HepG2 (cell line): ENCODE measurements around the gene BOLA3. TPM values are rescaled to one million over a fixed set of nuclear protein-coding genes. Genes with fewer than 3 reads are reported as not detected.

Experiments
- PHF8 ChIP-seq: sonication (generic); formaldehyde crosslinking; IDR thresholded peaks from 2 replicates; pipeline ENCODE4 v1.5.0; 2020; ENCODE audit warnings: missing genetic modification reagents
- RFXAP ChIP-seq: sonication (generic); formaldehyde crosslinking; IDR thresholded peaks from 2 replicates; pipeline ENCODE4 v1.4.0; 2020; ENCODE audit warnings: missing genetic modification reagents, borderline replicate concordance
- SRSF9 ChIP-seq: fragments of 200-400 bp; formaldehyde crosslinking; IDR thresholded peaks from 2 replicates; pipeline ENCODE4 v1.6.1; 2018; ENCODE audit warnings: borderline replicate concordance, mild to moderate bottlenecking, low read depth, low read length; ENCODE audit not compliant: insufficient read depth, poor library complexity, severe bottlenecking
- ZNF20 ChIP-seq: sonication (generic); formaldehyde crosslinking; IDR thresholded peaks from 2 replicates; pipeline ENCODE4 v1.4.0; 2020; ENCODE audit warnings: mild to moderate bottlenecking, moderate library complexity, missing genetic modification reagents
- ZNF816 ChIP-seq: sonication (generic); formaldehyde crosslinking; IDR thresholded peaks from 2 replicates; pipeline ENCODE4 v1.8.0; 2022; ENCODE audit warnings: missing genetic modification reagents, mild to moderate bottlenecking, borderline replicate concordance
- polyA plus RNA-seq, 8 experiments: library from polyadenylated mRNA; depleted of rRNA in 3 of 8; stranded (reverse) in 7 of 8; unstranded in 1 of 8; fragments of >200 nt; fragmentation: Illumina TruSeq in 4 of 8; extraction: Trizol in 4 of 8; gene quantifications; 2 replicates each; pipeline versions ENCODE4 v1.2.1 to v1.2.3, GENCODE V29; 2011 to 2016; ENCODE audit warnings: low read depth in 4 of 8, missing spikeins in 1 of 8, mixed read lengths in 1 of 8; ENCODE audit not compliant: insufficient read depth in 1 of 8
- total RNA-seq, 5 experiments: library from RNA; depleted of rRNA; stranded (reverse); fragments of >200 nt; fragmentation: Illumina TruSeq; extraction: Trizol; gene quantifications; 2 replicates each; pipeline ENCODE4 v1.2.3, GENCODE V29; 2016; ENCODE audit warnings: low read depth in 1 of 5
- TF ChIP-seq, protein P1 (sequence below): sonication (generic); formaldehyde crosslinking; IDR thresholded peaks from 2 replicates; pipeline ENCODE4 v1.4.0; 2020; ENCODE audit warnings: missing genetic modification reagents
- TF ChIP-seq, protein P2 (sequence below): sonication (generic); formaldehyde crosslinking; IDR thresholded peaks from 2 replicates; pipeline ENCODE4 v1.4.0; 2020; ENCODE audit warnings: missing genetic modification reagents
- TF ChIP-seq, protein P3 (sequence below): sonication (generic); formaldehyde crosslinking; IDR thresholded peaks from 2 replicates; pipeline ENCODE4 v1.5.0; 2020; ENCODE audit warnings: missing genetic modification reagents, mild to moderate bottlenecking, borderline replicate concordance
- TF ChIP-seq, protein P4 (sequence below), 2 experiments: IDR thresholded peaks; 2 replicates each; pipeline ENCODE4 v1.6.1; 2011 to 2012; ENCODE audit warnings: low read length in 2 of 2, borderline replicate concordance in 1 of 2, low read depth in 1 of 2, mild to moderate bottlenecking in 1 of 2, moderate library complexity in 1 of 2

Gene BOLA3
- total and polyA plus RNA-seq, 2 of the 13 experiments (the other 11 are each of a cell fraction or from before 2014, with no cell fraction given): 89.7 to 170 TPM

DNA sequence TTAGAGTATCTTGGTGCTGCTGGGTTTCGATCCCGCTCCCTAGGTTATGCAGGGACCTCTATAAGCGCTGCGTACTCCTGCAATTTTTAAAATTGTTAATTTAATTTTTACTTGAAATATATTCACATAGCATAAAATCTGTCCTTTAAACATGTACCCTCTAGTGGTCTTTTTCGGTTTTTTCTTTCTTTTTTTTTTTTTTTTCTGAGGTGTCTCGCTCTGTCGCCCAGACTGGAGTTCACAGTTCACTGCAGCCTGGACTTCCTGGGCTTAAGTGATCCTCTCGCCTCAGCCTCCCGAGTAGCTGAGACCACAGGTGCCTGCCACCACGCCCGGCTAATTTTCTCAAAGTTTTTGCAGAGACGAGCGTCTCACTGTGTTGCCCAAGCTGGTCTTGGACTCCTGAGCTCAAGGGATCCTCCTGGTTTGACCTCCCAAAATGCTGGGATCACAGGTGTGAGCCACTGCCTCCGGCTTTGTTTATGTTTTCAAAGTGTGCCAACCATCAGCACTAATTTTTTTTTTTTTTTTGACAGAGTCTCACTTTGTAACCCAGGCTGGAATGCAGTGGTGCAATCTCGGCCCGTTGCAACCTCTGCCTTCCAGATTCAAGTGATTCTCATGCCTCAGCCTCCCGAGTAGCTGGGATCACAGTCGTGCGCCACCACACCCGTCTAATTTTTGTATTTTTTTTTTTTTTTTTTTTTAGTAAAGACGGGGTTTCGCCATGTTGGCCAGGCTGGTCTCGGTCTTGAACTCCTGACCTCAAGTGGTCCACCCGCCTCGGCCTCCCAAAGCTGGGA, 31.6 kb upstream of the BOLA3 start (continued):
- TF ChIP-seq, protein P1, sequence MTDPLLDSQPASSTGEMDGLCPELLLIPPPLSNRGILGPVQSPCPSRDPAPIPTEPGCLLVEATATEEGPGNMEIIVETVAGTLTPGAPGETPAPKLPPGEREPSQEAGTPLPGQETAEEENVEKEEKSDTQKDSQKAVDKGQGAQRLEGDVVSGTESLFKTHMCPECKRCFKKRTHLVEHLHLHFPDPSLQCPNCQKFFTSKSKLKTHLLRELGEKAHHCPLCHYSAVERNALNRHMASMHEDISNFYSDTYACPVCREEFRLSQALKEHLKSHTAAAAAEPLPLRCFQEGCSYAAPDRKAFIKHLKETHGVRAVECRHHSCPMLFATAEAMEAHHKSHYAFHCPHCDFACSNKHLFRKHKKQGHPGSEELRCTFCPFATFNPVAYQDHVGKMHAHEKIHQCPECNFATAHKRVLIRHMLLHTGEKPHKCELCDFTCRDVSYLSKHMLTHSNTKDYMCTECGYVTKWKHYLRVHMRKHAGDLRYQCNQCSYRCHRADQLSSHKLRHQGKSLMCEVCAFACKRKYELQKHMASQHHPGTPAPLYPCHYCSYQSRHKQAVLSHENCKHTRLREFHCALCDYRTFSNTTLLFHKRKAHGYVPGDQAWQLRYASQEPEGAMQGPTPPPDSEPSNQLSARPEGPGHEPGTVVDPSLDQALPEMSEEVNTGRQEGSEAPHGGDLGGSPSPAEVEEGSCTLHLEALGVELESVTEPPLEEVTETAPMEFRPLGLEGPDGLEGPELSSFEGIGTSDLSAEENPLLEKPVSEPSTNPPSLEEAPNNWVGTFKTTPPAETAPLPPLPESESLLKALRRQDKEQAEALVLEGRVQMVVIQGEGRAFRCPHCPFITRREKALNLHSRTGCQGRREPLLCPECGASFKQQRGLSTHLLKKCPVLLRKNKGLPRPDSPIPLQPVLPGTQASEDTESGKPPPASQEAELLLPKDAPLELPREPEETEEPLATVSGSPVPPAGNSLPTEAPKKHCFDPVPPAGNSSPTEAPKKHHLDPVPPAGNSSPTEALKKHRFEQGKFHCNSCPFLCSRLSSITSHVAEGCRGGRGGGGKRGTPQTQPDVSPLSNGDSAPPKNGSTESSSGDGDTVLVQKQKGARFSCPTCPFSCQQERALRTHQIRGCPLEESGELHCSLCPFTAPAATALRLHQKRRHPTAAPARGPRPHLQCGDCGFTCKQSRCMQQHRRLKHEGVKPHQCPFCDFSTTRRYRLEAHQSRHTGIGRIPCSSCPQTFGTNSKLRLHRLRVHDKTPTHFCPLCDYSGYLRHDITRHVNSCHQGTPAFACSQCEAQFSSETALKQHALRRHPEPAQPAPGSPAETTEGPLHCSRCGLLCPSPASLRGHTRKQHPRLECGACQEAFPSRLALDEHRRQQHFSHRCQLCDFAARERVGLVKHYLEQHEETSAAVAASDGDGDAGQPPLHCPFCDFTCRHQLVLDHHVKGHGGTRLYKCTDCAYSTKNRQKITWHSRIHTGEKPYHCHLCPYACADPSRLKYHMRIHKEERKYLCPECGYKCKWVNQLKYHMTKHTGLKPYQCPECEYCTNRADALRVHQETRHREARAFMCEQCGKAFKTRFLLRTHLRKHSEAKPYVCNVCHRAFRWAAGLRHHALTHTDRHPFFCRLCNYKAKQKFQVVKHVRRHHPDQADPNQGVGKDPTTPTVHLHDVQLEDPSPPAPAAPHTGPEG (CRISPR knock-in tag): peak; percentile 70; the same call in 1 of the 2 replicates
- TF ChIP-seq, protein P2, sequence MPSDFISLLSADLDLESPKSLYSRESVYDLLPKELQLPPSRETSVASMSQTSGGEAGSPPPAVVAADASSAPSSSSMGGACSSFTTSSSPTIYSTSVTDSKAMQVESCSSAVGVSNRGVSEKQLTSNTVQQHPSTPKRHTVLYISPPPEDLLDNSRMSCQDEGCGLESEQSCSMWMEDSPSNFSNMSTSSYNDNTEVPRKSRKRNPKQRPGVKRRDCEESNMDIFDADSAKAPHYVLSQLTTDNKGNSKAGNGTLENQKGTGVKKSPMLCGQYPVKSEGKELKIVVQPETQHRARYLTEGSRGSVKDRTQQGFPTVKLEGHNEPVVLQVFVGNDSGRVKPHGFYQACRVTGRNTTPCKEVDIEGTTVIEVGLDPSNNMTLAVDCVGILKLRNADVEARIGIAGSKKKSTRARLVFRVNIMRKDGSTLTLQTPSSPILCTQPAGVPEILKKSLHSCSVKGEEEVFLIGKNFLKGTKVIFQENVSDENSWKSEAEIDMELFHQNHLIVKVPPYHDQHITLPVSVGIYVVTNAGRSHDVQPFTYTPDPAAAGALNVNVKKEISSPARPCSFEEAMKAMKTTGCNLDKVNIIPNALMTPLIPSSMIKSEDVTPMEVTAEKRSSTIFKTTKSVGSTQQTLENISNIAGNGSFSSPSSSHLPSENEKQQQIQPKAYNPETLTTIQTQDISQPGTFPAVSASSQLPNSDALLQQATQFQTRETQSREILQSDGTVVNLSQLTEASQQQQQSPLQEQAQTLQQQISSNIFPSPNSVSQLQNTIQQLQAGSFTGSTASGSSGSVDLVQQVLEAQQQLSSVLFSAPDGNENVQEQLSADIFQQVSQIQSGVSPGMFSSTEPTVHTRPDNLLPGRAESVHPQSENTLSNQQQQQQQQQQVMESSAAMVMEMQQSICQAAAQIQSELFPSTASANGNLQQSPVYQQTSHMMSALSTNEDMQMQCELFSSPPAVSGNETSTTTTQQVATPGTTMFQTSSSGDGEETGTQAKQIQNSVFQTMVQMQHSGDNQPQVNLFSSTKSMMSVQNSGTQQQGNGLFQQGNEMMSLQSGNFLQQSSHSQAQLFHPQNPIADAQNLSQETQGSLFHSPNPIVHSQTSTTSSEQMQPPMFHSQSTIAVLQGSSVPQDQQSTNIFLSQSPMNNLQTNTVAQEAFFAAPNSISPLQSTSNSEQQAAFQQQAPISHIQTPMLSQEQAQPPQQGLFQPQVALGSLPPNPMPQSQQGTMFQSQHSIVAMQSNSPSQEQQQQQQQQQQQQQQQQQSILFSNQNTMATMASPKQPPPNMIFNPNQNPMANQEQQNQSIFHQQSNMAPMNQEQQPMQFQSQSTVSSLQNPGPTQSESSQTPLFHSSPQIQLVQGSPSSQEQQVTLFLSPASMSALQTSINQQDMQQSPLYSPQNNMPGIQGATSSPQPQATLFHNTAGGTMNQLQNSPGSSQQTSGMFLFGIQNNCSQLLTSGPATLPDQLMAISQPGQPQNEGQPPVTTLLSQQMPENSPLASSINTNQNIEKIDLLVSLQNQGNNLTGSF (CRISPR knock-in tag): no peak
- TF ChIP-seq SRSF9 (no peak), ZNF20 (CRISPR knock-in tag) (0 out of 2 replicates have a peak, but pooled peaks have one; percentile 22), RFXAP (peak; percentile 19; the same call in 1 of the 2 replicates), PHF8 (CRISPR knock-in tag) (no peak), ZNF816 (CRISPR knock-in tag) (peak; percentile 46; the same call in 1 of the 2 replicates)
- TF ChIP-seq, protein P3, sequence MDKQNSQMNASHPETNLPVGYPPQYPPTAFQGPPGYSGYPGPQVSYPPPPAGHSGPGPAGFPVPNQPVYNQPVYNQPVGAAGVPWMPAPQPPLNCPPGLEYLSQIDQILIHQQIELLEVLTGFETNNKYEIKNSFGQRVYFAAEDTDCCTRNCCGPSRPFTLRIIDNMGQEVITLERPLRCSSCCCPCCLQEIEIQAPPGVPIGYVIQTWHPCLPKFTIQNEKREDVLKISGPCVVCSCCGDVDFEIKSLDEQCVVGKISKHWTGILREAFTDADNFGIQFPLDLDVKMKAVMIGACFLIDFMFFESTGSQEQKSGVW (CRISPR knock-in tag): no peak
- TF ChIP-seq, protein P4, sequence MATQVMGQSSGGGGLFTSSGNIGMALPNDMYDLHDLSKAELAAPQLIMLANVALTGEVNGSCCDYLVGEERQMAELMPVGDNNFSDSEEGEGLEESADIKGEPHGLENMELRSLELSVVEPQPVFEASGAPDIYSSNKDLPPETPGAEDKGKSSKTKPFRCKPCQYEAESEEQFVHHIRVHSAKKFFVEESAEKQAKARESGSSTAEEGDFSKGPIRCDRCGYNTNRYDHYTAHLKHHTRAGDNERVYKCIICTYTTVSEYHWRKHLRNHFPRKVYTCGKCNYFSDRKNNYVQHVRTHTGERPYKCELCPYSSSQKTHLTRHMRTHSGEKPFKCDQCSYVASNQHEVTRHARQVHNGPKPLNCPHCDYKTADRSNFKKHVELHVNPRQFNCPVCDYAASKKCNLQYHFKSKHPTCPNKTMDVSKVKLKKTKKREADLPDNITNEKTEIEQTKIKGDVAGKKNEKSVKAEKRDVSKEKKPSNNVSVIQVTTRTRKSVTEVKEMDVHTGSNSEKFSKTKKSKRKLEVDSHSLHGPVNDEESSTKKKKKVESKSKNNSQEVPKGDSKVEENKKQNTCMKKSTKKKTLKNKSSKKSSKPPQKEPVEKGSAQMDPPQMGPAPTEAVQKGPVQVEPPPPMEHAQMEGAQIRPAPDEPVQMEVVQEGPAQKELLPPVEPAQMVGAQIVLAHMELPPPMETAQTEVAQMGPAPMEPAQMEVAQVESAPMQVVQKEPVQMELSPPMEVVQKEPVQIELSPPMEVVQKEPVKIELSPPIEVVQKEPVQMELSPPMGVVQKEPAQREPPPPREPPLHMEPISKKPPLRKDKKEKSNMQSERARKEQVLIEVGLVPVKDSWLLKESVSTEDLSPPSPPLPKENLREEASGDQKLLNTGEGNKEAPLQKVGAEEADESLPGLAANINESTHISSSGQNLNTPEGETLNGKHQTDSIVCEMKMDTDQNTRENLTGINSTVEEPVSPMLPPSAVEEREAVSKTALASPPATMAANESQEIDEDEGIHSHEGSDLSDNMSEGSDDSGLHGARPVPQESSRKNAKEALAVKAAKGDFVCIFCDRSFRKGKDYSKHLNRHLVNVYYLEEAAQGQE (IDR thresholded peaks at IDR 0.05; ENCODE audit: borderline replicate concordance in 1 of 2, low read depth in 1 of 2, low read length in 2 of 2): peak in 1 of 2 experiments; percentile 72; a peak in 2 of 4 replicates
